Activated naive CD4-positive, alpha-beta T cell treated with anti-CD3 and anti-CD28 coated beads, Interleukin-2, amount 50 U/mL, for 72 hours (primary cell): Measurements from ENCODE around the gene DMC1. TPM values are rescaled to one million over a fixed set of nuclear protein-coding genes. Genes with fewer than 3 reads are reported as not detected.

Experiments used
- ATAC-seq, 2 donors: fragments of 150-1000 bp; cut with Tn5 transposase; 2 replicates each; pipeline ENCODE4 v1.10.0; 2021; ENCODE audit warnings: mild to moderate bottlenecking in 2 of 2, moderate library complexity in 2 of 2
- DNase-seq, 2 donors: peaks; one replicate each; pipeline ENCODE4 v3.0.0; 2021 to 2022; ENCODE audit warnings: low spot score in 2 of 2
- H3K27ac Mint-ChIP-seq, 2 donors: one replicate each; pipeline ENCODE4 v1.8.0; 2022; ENCODE audit warnings: mild to moderate bottlenecking in 2 of 2, mixed read lengths in 2 of 2
- H3K36me3 Mint-ChIP-seq, 2 donors: one replicate each; pipeline ENCODE4 v1.8.0; 2022; ENCODE audit warnings: mixed read lengths in 2 of 2
- H3K9me3 Mint-ChIP-seq, 2 donors: one replicate each; pipeline ENCODE4 v1.8.0; 2022; ENCODE audit warnings: mixed read lengths in 2 of 2
- total RNA-seq, 2 donors: library from RNA; stranded (reverse); gene quantifications; one replicate each; pipeline ENCODE4 v1.2.3, GENCODE V29; 2022

The DMC1 gene
- total RNA-seq, 2 donors from 2014 or later = 10.8 to 21.1 TPM

DNA sequence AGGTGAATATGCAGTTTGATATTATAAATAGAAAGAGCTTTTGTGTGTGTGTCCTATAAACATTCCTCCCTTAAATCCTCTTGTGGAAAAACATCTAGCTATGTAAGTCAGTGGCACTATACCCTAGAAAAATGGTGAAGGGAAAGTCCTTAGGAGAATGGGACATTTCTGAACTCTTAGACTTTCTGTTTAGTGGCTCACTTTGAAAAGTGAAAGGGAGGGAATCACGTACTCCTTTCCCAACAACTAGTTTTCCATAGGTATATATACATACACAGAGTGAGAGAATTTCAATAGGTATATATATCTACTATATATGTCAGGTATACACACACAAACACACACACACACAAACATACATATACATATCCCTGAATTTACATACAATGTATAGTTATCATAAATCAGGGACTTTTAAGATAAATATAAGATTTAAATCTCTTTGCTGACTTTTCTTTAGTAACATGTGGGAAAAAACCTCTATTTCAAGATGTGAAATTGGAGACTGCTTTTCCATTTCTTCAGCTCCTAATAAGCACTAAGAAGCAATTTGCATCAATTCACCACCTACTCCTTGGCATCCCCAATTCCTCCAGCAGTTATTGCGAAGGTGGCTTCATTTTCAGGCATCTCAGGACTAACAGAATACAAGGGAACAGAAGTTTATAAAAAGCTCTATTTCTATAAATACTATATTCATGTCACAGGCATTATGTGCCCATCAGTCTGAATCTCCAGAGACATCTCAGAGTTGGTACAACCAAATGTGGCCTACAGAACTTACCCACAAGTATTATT lies 50.3 kb downstream of the DMC1 start:
- no peak overlapping the region for H3K27ac Mint-ChIP-seq
- ATAC-seq (no peak), DNase-seq (no peak)
- no peaks in the 10 kb centered on the region for H3K36me3 Mint-ChIP-seq
- H3K9me3 Mint-ChIP-seq = no peaks in the 10 kb centered on the region

DNA sequence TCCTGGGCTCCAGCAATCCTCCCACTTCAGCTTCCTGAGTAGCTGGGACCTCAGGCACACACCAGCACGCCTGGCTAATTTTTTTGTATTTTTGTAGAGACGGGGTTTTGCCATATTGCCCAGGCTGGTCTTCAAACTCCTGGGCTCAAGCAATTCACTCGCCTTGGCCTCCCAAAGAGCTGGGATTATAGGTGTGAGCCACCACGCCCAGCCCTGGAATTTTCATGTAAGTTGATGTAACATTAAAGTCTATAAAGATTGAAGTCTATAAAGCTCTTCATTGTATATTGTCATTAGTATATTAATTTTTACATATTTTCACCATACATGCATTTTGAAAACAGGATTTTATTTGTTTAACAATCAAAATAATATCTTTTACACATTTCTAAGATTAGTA lies 51.4 kb downstream of the DMC1 start:
- H3K36me3 Mint-ChIP-seq = no peaks in the 10 kb centered on the region
- ATAC-seq (no peak), DNase-seq (no peak)
- H3K27ac Mint-ChIP-seq = no peak overlapping the region
- no peaks in the 10 kb centered on the region for H3K9me3 Mint-ChIP-seq

- peaks cover 5 to 6% of the 10 kb centered on the region in 2 donors for H3K9me3 Mint-ChIP-seq
- no peak overlapping the region for H3K27ac Mint-ChIP-seq
- peak; percentile 78 to 83 for ATAC-seq
- H3K36me3 Mint-ChIP-seq = peaks cover 7 to 11% of the 10 kb centered on the region in 2 donors
- peak in 1 of 2 donors; percentile 22 for DNase-seq
Observed at GRCh38 chr22:38513063-38513462, 56.9 kb downstream of the DMC1 start.

GRCh38 chr22:38510416-38510970 lies 59.5 kb downstream of the DMC1 start:
- peaks cover 6 to 8% of the 10 kb centered on the region in 2 donors for H3K9me3 Mint-ChIP-seq
- no peak for DNase-seq
- no peak for ATAC-seq
- H3K27ac Mint-ChIP-seq = no peak overlapping the region
- peaks cover 22 to 27% of the 10 kb centered on the region in 2 donors for H3K36me3 Mint-ChIP-seq

DNA sequence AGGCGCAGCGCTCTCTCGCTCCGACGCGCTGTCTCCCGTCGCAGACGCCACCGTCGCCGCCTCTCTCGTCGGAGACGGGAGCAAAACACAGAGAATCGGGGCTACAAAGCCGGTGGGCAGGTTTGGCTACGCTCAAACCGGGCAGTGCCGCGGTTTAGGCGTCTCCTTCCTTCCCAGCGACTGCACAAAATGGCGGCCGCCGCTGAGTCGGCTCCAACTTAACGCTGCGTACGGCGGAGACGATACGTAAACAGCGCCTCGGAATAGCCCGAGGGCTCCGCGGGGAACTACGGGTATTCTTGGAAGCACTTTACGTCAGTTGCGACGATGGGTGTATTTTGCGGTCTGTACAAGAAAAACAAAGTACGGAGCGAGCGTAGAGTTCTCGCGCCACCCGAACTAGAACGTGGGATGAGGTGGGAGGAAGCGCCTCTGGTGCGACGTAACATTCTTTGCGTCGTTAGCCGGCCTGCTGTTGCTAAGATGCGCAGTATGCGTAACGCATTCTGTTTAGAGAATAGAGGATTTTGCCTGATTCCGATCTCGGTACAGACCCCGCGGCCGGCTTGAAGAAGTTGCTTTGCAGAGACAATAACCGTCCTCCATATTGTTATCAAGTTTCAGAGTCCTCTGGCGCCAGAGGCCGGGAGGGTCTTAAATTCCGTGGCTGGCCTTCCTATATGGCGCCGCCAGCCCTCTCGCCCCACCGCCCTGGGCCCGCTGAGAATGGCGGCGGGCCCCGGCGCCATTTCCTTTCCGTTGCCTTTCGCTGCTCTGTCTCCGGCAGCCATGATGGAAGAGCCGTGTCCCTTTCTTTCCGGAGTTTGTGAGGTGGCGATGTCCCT lies 63.6 kb downstream of the DMC1 start, which contains the start of gene DDX17:
TSS of gene DDX17 (minus strand) at position 194 of the 845 bp plus-strand sequence.
- ATAC-seq (peak; percentile 88 to 91), DNase-seq (peak; percentile 94 to 97)
- H3K9me3 Mint-ChIP-seq = peaks cover 6 to 8% of the 10 kb centered on the region in 2 donors
- peaks cover 51 to 68% of the 10 kb centered on the region in 2 donors for H3K36me3 Mint-ChIP-seq
- H3K27ac Mint-ChIP-seq = peak within 1 kb of the TSS; percentile 99 to 100

GRCh38 chr22:38505541-38506117 lies 64.4 kb downstream of the DMC1 start:
- Mint-ChIP-seq H3K9me3 (peaks cover 6 to 8% of the 10 kb centered on the region in 2 donors), H3K27ac (peak overlapping the region; percentile 99 to 100), H3K36me3 (peaks cover 56 to 76% of the 10 kb centered on the region in 2 donors)
- ATAC-seq = peak; percentile 47 to 49
- peak in 1 of 2 donors; percentile 64 for DNase-seq

GRCh38 chr22:38504731-38505540 lies 65.0 kb downstream of the DMC1 start:
- Mint-ChIP-seq H3K36me3 (peaks cover 56 to 80% of the 10 kb centered on the region in 2 donors), H3K27ac (peak overlapping the region; percentile 99 to 100), H3K9me3 (peaks cover 6 to 8% of the 10 kb centered on the region in 2 donors)
- peak; percentile 55 to 63 for DNase-seq
- ATAC-seq = no peak

DNA sequence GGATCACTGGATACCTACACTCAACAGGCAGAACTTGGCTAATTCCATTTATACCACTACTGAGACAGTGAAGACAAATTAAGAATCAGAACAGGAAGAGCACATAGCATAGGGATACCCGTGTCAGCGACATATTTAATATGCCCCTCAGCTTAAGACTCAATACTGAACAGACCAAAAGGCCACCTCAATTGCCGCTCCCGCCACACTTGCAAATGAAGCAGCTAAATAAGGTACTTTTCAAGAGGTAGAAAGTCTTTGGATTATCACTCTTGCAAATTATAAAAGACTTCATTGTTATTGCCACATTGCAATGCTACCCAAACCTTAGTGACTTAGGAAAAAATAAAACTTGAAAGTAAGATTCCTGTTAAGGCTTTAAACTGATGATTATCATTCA lies 67.0 kb downstream of the DMC1 start:
- DNase-seq (no peak), ATAC-seq (no peak)
- Mint-ChIP-seq H3K27ac (peak overlapping the region in 1 of 2 donors; percentile 99), H3K9me3 (peaks cover under 1 to 1% of the 10 kb centered on the region in 2 donors), H3K36me3 (peaks cover 61 to 88% of the 10 kb centered on the region in 2 donors)

GRCh38 chr22:38501797-38502672 lies 67.9 kb downstream of the DMC1 start:
- H3K9me3 Mint-ChIP-seq = no peaks in the 10 kb centered on the region
- peaks cover 55 to 90% of the 10 kb centered on the region in 2 donors for H3K36me3 Mint-ChIP-seq
- H3K27ac Mint-ChIP-seq = peak overlapping the region in 1 of 2 donors; percentile 84
- ATAC-seq = no peak
- no peak for DNase-seq

- H3K9me3 Mint-ChIP-seq = no peaks in the 10 kb centered on the region
- peaks cover 39 to 71% of the 10 kb centered on the region in 2 donors for H3K36me3 Mint-ChIP-seq
- DNase-seq (no peak), ATAC-seq (peak; percentile 11 to 90)
- peak overlapping the region in 1 of 2 donors; percentile 68 for H3K27ac Mint-ChIP-seq
Observed at GRCh38 chr22:38497869-38498268, 72.1 kb downstream of the DMC1 start.

DNA sequence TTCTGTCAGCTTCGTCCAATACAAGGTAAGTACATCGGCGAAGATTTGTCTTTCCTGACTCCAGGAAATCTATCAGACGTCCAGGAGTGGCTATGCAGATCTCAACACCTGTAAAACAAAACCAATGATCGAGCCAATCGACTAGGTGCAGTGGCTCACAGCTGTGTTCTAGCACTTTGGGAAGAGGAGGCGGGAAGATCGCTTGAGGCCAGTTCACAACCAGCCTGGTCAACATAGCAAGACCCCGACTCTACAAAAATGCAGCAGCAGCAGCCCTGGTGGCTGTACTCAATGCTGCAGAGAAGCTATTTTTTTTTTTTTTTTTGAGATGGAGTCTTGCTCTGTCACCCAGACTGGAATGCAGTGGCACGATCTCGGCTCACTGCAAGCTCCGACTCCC lies 75.0 kb downstream of the DMC1 start:
- Mint-ChIP-seq H3K36me3 (peaks cover 34 to 65% of the 10 kb centered on the region in 2 donors), H3K9me3 (no peaks in the 10 kb centered on the region), H3K27ac (peak overlapping the region in 1 of 2 donors; percentile 15)
- no peak for ATAC-seq
- DNase-seq = no peak

DNA sequence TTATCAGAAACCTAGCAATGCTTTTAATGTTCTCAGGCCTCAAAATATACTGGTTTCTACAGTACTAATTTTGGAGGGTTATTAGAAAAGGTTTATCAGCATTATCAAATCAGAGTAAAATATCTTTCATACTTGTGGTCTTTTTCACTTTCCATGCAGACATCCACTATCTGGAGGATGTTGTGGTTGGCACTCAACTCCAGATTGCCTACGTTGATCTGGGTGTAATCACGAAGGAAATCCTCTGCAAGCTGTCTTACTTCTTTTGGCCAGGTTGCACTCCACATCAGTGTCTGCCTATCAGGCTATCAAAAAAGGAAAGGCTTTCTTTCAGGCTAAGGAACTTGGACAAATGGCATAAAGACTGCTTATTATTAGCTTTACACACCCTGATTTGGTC lies 75.5 kb downstream of the DMC1 start:
- Mint-ChIP-seq H3K36me3 (peaks cover 37 to 65% of the 10 kb centered on the region in 2 donors), H3K27ac (no peak overlapping the region), H3K9me3 (no peaks in the 10 kb centered on the region)
- ATAC-seq (no peak), DNase-seq (no peak)

DNA sequence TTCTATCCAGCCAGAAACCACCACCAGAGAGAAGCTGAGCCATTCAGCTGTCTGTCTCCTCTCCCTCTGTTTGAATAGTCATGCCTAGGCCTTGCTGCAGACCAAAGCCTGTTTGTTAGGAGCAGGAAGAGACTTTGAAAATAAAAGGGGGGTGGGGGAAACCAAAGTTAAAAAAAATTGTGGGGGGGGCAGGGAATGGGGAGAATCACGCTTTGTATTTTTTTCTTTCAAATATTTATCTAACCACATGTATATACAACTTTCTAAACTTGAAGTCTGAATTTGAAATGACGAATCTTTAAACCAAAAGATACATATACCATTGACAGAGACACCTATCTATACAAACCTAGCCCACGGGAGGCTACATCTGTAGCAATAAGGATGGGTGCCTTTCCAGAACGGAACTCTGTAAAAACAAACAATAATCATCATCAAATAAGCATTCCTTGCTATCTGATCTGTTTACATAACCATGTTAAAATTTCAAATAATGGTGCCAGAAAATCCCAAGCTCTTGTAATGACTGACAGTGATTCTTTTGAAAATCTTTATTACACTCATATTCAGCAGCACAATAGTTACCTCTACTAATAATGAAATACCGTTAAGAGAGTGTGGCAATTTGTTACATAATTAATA lies 78.2 kb downstream of the DMC1 start:
- Mint-ChIP-seq H3K9me3 (no peaks in the 10 kb centered on the region), H3K27ac (no peak overlapping the region), H3K36me3 (peaks cover 40 to 64% of the 10 kb centered on the region in 2 donors)
- DNase-seq (no peak), ATAC-seq (no peak)

- H3K36me3 Mint-ChIP-seq = peaks cover 49 to 73% of the 10 kb centered on the region in 2 donors
- no peak for DNase-seq
- no peak for ATAC-seq
- H3K27ac Mint-ChIP-seq = peak overlapping the region; percentile 71 to 85
- H3K9me3 Mint-ChIP-seq = no peaks in the 10 kb centered on the region
Observed at GRCh38 chr22:38490915-38491314, 79.1 kb downstream of the DMC1 start.
